Activated T-helper 2 cell treated with anti-CD3 and anti-CD28 coated beads, Interferon-gamma antibody, Interleukin-2, Interleukin-4, amounts not matched to agents 10 μg/mL and 5 μg/mL and 100 μg/mL, durations not matched to agents 14 hours and 24 hours and 36 hours (primary cell): Measurements from ENCODE around the gene LMCD1. TPM values are rescaled to one million over a fixed set of nuclear protein-coding genes. Genes with fewer than 3 reads are reported as not detected.

Experiments
- DNase-seq: peaks from one replicate; pipeline ENCODE4 v3.0.0; 2021; ENCODE audit warnings: low spot score
- H3K27ac Mint-ChIP-seq: one replicate; pipeline ENCODE4 v1.8.0; 2021; ENCODE audit warnings: mixed read lengths
- H3K27me3 Mint-ChIP-seq: one replicate; pipeline ENCODE4 v1.8.0; 2021; ENCODE audit warnings: low read depth, mixed read lengths
- H3K36me3 Mint-ChIP-seq: one replicate; pipeline ENCODE4 v1.8.0; 2021; ENCODE audit warnings: low read depth, mixed read lengths
- H3K4me1 Mint-ChIP-seq: one replicate; pipeline ENCODE4 v1.8.0; 2021; ENCODE audit warnings: low read depth, mixed read lengths
- H3K4me3 Mint-ChIP-seq: one replicate; pipeline ENCODE4 v1.8.0; 2021; ENCODE audit warnings: low read depth, mild to moderate bottlenecking, moderate library complexity, mixed read lengths
- H3K9me3 Mint-ChIP-seq: one replicate; pipeline ENCODE4 v1.8.0; 2021; ENCODE audit warnings: mixed read lengths
- intact Hi-C: fragments of 100-400 bp; cut with micrococcal nuclease; formaldehyde crosslinking; loops from one replicate; pipeline ENCODE4 v1.15.1; 2023
- total RNA-seq: library from RNA; stranded (reverse); gene quantifications from 2 replicates; pipeline ENCODE4 v1.2.3, GENCODE V29; 2022

The LMCD1 gene
- total RNA-seq, 1 donor from 2014 or later: 4.4 TPM

- no peak for DNase-seq
- Mint-ChIP-seq H3K36me3 (no peaks in the 10 kb centered on the region), H3K27ac (no peak overlapping the region), H3K4me3 (no peak overlapping the region), H3K4me1 (no peaks in the 10 kb centered on the region), H3K27me3 (no peaks in the 10 kb centered on the region), H3K9me3 (no peaks in the 10 kb centered on the region)
- intact Hi-C loops: no loop called here
Measured at GRCh38 chr3:8536096-8537056, 34.8 kb downstream of the LMCD1 start.

GRCh38 chr3:8537440-8537839, 35.8 kb downstream of the LMCD1 start:
- Mint-ChIP-seq H3K9me3 (no peaks in the 10 kb centered on the region), H3K27me3 (no peaks in the 10 kb centered on the region), H3K36me3 (no peaks in the 10 kb centered on the region), H3K4me3 (no peak overlapping the region), H3K27ac (no peak overlapping the region), H3K4me1 (no peaks in the 10 kb centered on the region)
- intact Hi-C loops: no loop called here
- DNase-seq: no peak

DNA sequence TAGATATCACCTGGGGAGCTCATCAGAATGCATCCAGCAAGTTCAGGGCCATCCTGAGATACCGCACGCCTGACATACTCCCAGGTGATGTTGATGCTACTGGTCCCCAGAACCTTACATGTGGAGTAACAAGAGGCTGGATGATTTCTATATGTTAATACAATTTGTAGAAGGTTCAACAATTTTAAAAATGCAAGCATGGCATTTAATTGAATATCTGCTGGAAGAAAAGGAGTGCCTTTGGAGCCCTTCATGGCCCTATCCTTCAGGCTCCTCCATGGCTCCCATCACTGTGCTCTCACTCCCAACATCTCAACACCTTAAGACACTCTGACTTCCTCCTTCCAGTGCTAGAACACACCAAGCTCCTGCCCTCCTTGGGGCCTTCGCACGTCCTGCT, 36.6 kb downstream of the LMCD1 start:
- Mint-ChIP-seq H3K27ac (no peak overlapping the region), H3K4me3 (no peak overlapping the region), H3K27me3 (no peaks in the 10 kb centered on the region), H3K4me1 (no peaks in the 10 kb centered on the region), H3K9me3 (no peaks in the 10 kb centered on the region), H3K36me3 (no peaks in the 10 kb centered on the region)
- intact Hi-C loops: no loop called here
- DNase-seq: no peak

DNA sequence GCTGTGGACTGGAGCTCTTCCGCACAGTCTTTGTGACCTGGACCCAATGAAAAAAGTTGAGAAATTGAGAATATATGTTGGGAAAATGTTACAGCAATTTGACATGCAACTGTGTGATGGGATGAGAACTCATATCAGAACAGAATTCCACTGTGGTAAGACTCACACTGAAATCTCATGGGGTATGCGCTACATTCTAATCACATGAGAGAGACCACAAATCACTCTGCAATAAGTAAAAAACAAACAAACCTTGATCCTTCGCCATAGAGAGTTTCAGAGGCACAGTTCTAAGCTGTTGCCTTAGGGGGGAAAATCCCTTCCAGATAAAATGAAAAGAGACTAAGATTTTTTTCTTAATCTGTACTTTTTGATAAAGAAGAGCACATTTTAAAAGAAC, 37.3 kb downstream of the LMCD1 start:
- intact Hi-C loops: no loop called here
- H3K27me3 Mint-ChIP-seq: no peaks in the 10 kb centered on the region
- H3K9me3 Mint-ChIP-seq: no peaks in the 10 kb centered on the region
- no peaks in the 10 kb centered on the region for H3K36me3 Mint-ChIP-seq
- no peak overlapping the region for H3K27ac Mint-ChIP-seq
- H3K4me3 Mint-ChIP-seq: no peak overlapping the region
- H3K4me1 Mint-ChIP-seq: no peaks in the 10 kb centered on the region
- no peak for DNase-seq

- Mint-ChIP-seq H3K4me1 (no peaks in the 10 kb centered on the region), H3K4me3 (no peak overlapping the region), H3K27me3 (no peaks in the 10 kb centered on the region), H3K27ac (no peak overlapping the region), H3K36me3 (no peaks in the 10 kb centered on the region), H3K9me3 (no peaks in the 10 kb centered on the region)
- DNase-seq: no peak
- intact Hi-C loops: no loop called here
Measured at GRCh38 chr3:8539419-8539818, 37.8 kb downstream of the LMCD1 start.

GRCh38 chr3:8540456-8540855, 38.8 kb downstream of the LMCD1 start:
- no peaks in the 10 kb centered on the region for H3K27me3 Mint-ChIP-seq
- H3K27ac Mint-ChIP-seq: no peak overlapping the region
- no peaks in the 10 kb centered on the region for H3K9me3 Mint-ChIP-seq
- no peak for DNase-seq
- H3K36me3 Mint-ChIP-seq: no peaks in the 10 kb centered on the region
- intact Hi-C loops: no loop called here
- H3K4me3 Mint-ChIP-seq: no peak overlapping the region
- H3K4me1 Mint-ChIP-seq: no peaks in the 10 kb centered on the region

GRCh38 chr3:8541486-8541885, 39.9 kb downstream of the LMCD1 start:
- intact Hi-C loops: no loop called here
- no peaks in the 10 kb centered on the region for H3K36me3 Mint-ChIP-seq
- H3K4me3 Mint-ChIP-seq: no peak overlapping the region
- H3K4me1 Mint-ChIP-seq: no peaks in the 10 kb centered on the region
- H3K27ac Mint-ChIP-seq: no peak overlapping the region
- no peaks in the 10 kb centered on the region for H3K9me3 Mint-ChIP-seq
- no peaks in the 10 kb centered on the region for H3K27me3 Mint-ChIP-seq
- no peak for DNase-seq

DNA sequence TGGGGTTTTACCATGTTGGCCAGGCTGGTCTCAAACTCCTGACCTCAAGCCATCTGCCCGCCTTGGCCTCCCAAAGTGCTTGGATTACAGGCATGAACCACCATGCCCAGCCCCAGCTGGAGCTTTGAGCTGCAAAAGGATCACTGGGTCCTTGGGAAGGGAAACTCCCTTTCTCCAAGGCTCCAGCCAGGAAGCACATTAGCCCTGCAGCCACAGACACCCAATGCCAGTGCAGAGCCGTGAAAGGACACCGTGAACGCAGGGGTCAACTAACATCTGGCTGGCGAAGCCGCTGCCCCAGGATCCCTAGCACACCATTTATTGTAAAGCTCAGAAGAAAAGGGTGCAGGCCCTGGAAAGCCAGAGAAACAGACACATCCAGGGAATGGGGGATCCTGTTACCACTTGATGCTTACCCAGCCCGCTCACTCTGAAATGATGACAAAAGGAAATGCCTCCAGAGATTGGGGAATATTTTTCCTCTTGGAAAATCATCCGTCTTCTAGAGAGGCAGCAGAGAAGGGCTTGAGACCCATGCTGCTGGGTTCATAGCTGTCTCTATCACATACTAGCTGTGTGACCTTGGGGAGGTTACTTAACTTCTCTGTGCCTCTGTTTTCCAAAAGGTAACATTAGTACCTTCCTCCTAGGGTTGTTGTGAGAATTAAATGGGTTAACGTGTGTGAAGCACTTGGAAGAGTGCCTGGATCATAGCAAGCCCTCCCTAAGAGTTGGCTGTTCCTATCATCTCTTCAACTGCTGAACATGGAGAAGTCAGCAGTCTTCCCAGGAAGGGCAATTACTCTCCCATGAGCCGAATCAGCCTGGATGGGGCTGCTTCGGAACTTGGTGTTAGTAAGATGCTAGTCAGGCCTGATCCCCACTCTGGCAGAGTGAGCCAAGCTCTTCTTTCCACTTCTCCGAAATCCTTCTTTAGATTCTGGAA, 40.8 kb downstream of the LMCD1 start:
- Mint-ChIP-seq H3K27me3 (no peaks in the 10 kb centered on the region), H3K4me1 (no peaks in the 10 kb centered on the region)

GRCh38 chr3:8546609-8547008, 45.0 kb downstream of the LMCD1 start:
- Mint-ChIP-seq H3K4me3 (no peak overlapping the region), H3K27me3 (no peaks in the 10 kb centered on the region), H3K36me3 (no peaks in the 10 kb centered on the region), H3K4me1 (no peaks in the 10 kb centered on the region), H3K9me3 (no peaks in the 10 kb centered on the region), H3K27ac (no peak overlapping the region)
- no peak for DNase-seq
- intact Hi-C loops: no loop called here

More for the DNA sequence above, 40.8 kb downstream of the LMCD1 start:
- Mint-ChIP-seq H3K36me3 (no peaks in the 10 kb centered on the region), H3K4me3 (no peak overlapping the region), H3K9me3 (no peaks in the 10 kb centered on the region), H3K27ac (no peak overlapping the region)
- no peak for DNase-seq
- intact Hi-C loops: no loop called here

DNA sequence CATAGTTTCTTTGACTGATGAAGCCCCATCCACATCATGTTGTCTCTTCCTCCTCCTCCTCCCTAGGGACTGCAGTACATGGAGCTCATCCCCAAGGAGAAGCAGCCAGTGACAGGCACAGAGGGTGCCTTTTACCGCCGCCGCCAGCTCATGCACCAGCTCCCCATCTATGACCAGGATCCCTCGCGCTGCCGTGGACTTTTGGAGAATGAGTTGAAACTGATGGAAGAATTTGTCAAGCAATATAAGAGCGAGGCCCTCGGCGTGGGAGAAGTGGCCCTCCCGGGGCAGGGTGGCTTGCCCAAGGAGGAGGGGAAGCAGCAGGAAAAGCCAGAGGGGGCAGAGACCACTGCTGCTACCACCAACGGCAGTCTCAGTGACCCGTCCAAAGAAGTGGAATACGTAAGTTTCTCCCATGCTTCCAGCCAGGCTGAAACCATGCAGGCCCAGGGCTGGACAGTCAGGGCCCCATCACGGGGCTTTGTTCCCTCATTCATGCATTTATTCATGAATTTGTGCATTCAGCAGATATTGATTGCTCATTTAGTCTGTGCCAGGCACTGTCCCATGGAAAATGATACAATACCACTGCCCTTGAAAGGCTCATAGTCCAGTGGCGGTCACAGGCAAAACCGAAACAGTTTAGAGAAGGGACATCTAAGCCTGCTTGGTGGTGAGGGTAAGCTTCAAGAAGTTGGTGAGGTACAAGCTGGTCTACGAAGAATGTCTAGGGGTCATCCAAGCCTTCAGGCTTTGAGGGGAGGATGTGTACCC, 47.1 kb downstream of the LMCD1 start:
- DNase-seq: no peak
- H3K9me3 Mint-ChIP-seq: no peaks in the 10 kb centered on the region
- no peak overlapping the region for H3K27ac Mint-ChIP-seq
- H3K4me3 Mint-ChIP-seq: no peak overlapping the region
- H3K27me3 Mint-ChIP-seq: no peaks in the 10 kb centered on the region
- intact Hi-C loops: no loop called here
- H3K36me3 Mint-ChIP-seq: no peaks in the 10 kb centered on the region
- no peaks in the 10 kb centered on the region for H3K4me1 Mint-ChIP-seq

- Mint-ChIP-seq H3K9me3 (no peaks in the 10 kb centered on the region), H3K27me3 (no peaks in the 10 kb centered on the region), H3K36me3 (no peaks in the 10 kb centered on the region), H3K4me1 (no peaks in the 10 kb centered on the region), H3K4me3 (no peak overlapping the region), H3K27ac (no peak overlapping the region)
- intact Hi-C loops: no loop called here
- DNase-seq: no peak
Measured at GRCh38 chr3:8549354-8549753, 47.7 kb downstream of the LMCD1 start.

DNA sequence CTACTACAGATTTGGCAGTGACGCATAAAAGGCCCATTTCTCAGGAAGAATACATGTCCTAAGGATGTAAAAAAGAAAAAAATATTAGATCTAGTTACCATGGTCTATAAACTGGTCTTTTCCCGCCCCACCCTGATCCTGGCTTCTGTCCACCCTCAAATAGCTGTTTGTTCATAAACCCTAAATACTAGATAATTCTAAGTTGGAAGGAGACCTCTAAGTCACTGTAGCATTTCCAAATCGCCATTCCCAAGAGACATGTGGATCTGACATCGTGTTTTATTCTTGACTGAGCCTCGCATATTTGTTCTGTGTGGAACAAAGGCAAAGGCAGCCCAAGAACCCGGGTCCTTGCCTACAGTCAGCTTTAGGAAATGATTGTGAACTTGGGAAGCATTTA, 49.0 kb downstream of the LMCD1 start:
- no peak for DNase-seq
- intact Hi-C loops: no loop called here
- Mint-ChIP-seq H3K4me1 (no peaks in the 10 kb centered on the region), H3K4me3 (no peak overlapping the region), H3K27ac (no peak overlapping the region), H3K36me3 (no peaks in the 10 kb centered on the region), H3K27me3 (no peaks in the 10 kb centered on the region), H3K9me3 (no peaks in the 10 kb centered on the region)
